Tibial nerve (tissue), 3 donors: ENCODE results near the gene FGR.

Experiments
- POLR2A ChIP-seq, 2 donors: fragments of 450-650 bp; IDR thresholded peaks; one replicate each; pipeline ENCODE4 v1.6.1; 2017; ENCODE audit warnings: antibody characterized with exemption in 2 of 2, mild to moderate bottlenecking in 2 of 2, moderate library complexity in 2 of 2
- TF ChIP-seq, protein P1 (sequence below), 5 experiments: fragments of 200-600 bp in 3 of 5; fragments of 450-650 bp in 2 of 5; sonication (generic) in 3 of 5; IDR thresholded peaks; one replicate each; pipeline ENCODE4 v1.5.1; 2016 to 2019; ENCODE audit warnings: antibody characterized with exemption in 5 of 5, mild to moderate bottlenecking in 3 of 5, moderate library complexity in 2 of 5

DNA sequence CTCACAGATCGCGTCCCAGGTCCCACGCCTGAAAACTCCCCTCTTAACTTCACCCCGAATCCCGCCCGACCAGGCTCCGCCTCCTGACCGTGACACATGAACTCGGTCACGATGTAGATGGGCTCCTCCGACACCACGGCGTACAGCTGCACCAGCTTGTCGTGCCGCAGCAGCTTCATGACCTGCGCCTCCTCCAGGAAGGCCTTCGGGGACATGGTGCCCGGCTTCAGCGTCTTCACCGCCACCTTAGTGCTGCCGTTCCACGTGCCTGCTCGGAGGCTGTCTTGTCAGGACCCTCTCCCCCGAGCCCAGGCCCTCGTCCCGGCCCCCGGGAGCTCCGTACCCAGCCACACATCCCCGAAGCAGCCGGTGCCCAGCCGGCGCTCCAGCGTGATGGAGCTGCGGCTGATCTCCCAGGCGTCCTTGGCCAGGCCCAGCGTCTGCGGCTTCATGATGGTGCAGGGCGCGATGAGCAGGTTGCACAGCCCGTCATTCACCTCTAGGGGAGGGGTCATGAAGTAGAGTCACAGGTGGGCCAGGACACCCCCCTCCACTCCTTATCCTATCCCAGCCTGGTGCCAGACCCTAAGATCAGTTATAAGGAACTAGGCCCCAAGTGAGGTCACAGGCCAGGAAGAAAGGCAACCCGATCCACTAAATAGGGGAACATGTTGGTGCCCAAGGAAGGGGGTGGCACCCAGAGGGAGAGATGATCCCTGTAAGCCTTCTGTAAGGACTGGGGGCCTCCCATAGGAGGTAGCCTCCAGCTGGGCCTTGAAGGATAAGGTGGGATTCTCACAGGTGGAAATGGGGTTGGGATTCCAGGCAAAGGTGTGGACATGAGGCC is 19.4 kb downstream of the FGR start:
- TF ChIP-seq, protein P1, sequence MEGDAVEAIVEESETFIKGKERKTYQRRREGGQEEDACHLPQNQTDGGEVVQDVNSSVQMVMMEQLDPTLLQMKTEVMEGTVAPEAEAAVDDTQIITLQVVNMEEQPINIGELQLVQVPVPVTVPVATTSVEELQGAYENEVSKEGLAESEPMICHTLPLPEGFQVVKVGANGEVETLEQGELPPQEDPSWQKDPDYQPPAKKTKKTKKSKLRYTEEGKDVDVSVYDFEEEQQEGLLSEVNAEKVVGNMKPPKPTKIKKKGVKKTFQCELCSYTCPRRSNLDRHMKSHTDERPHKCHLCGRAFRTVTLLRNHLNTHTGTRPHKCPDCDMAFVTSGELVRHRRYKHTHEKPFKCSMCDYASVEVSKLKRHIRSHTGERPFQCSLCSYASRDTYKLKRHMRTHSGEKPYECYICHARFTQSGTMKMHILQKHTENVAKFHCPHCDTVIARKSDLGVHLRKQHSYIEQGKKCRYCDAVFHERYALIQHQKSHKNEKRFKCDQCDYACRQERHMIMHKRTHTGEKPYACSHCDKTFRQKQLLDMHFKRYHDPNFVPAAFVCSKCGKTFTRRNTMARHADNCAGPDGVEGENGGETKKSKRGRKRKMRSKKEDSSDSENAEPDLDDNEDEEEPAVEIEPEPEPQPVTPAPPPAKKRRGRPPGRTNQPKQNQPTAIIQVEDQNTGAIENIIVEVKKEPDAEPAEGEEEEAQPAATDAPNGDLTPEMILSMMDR (IDR thresholded peaks at IDR 0.05): no peak
- no peak for TF ChIP-seq POLR2A (IDR thresholded peaks at IDR 0.05)
